ENCODE results near the gene LRP1B. TPM values are rescaled to one million over a fixed set of nuclear protein-coding genes. Genes with fewer than 3 reads are reported as not detected.

The LRP1B gene
- polyA plus RNA-seq, 2 of the 4 experiments (the other 2 are of a cell fraction), result 0.03 TPM; not detected in 1

DNA sequence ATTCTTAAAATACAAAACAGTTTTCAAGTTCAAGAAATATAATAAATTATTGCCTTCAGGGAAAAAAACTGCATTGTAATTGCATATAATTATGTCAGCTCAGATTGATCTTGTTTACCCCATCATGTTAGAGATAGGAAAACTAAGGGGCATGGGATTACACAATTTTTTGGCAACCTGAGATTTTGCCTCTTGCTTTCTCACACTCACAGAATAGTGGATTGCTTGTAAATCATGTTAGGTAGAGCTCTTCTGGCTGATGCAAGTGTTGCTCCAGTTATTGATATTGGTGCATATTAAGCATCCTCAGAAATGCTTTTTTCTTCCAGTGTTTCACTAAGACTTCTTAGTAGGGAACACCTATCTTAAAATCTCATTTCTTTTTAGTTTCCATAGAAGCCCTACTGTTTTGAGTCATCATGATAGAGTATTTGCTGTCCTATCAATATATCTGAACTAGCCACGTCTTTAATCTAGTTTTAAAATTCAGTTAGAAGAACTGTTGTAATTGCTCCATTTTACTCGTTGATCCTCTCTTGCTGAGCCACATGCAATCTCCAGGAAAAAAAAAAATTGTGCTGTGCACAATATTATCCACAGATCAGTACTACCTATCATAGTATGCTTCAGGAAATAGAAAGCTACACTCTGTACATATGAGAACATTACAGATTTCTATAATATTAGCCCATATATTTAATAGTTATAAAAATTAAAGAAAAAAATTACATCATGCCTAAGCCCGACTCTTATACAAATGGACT, 393.1 kb downstream of the LRP1B start:
- FAIRE-seq, result no peak
- TF ChIP-seq FOSL2 (IDR thresholded peaks at IDR 0.05) (no peak), FOSL2 (CRISPR knock-in tag; IDR thresholded peaks at IDR 0.05) (no peak), HDAC2 (IDR thresholded peaks at IDR 0.05) (no peak)
- TF ChIP-seq, protein P1, sequence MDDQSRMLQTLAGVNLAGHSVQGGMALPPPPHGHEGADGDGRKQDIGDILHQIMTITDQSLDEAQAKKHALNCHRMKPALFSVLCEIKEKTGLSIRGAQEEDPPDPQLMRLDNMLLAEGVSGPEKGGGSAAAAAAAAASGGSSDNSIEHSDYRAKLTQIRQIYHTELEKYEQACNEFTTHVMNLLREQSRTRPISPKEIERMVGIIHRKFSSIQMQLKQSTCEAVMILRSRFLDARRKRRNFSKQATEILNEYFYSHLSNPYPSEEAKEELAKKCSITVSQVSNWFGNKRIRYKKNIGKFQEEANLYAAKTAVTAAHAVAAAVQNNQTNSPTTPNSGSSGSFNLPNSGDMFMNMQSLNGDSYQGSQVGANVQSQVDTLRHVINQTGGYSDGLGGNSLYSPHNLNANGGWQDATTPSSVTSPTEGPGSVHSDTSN (IDR thresholded peaks at IDR 0.05), result no peak
- Histone ChIP-seq H3K27ac (no peak overlapping the region), H3K4me3 (no peak overlapping the region), H3K4me2 (no peak overlapping the region), H3K4me1 (no peaks in the 10 kb centered on the region), H3K9me3 (no peaks in the 10 kb centered on the region)
- CTCF ChIA-PET, result interaction anchor here (0.6 kb wide), 1 partner anchor 25 kb away, joined by 5 read pairs; no protein-coding TSS in a partner anchor
- POLR2A ChIA-PET, result no interaction called here
- WGBS (ENCODE audit: missing lambda C conversion rate), result 6% methylated on average over 3 of the region's 3 CpGs
- no peak for DNase-seq (ENCODE audit: low read depth in 1 of 2, low spot score in 1 of 2)
- ATAC-seq, result no peak

DNA sequence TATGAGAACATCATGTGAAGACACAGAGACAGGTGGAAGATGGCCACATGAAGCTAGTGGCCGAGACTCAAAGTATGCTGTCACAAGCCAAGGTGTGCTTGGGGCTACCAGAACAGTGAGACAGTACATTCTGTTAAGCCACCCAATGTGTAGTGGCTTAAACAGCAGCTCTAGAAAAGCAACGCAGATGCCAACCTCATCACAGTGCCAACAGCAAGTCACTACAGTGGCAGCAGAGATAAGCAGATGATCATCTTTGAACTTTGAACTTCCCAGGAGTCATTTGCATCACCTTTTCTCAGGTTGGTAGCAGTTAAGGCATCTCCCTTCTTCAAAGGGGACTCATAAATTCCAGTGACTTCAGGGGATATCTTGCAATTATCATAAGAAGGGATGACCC, 394.4 kb downstream of the LRP1B start:
- H3K4me2 ChIP-seq, result no peak overlapping the region
- FAIRE-seq, result no peak
- no peak for ATAC-seq
- no peak overlapping the region for H3K27ac ChIP-seq
- ChIA-PET POLR2A (no interaction called here), CTCF (no interaction called here)
- DNase-seq (ENCODE audit: low read depth in 1 of 2, low spot score in 1 of 2), result no peak
- H3K4me3 ChIP-seq, result no peak overlapping the region
- WGBS (ENCODE audit: missing lambda C conversion rate), result 0% methylated on average over 2 of the region's 2 CpGs
- no peaks in the 10 kb centered on the region for H3K4me1 ChIP-seq
- H3K9me3 ChIP-seq, result no peaks in the 10 kb centered on the region
- no peak for TF ChIP-seq SREBF2 (IDR thresholded peaks at IDR 0.05)

DNA sequence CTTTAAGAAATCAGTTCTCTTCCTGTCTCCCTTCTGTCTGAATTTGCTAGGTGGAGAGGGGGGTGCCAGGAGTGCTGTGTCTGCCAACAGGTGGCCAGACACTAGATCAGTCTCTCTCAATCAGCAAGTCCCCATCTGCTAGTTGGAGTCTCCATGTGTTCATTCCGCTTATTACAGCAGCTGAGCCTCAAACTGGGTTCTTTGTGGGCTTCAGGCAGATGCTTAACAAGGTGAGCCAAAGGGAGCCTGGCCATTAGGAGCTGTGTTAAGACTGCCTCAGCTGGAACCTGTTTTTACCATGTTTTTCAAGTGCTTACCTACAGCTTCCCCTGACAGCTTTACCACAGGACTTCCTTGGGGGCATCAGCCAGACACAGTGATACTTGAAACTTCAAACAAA, 401.9 kb downstream of the LRP1B start:
- no peak overlapping the region for H3K4me3 ChIP-seq
- TF ChIP-seq ZFP36 (IDR thresholded peaks at IDR 0.05; ENCODE audit: borderline replicate concordance, partially characterized antibody), result no peak
- TF ChIP-seq, protein P2, sequence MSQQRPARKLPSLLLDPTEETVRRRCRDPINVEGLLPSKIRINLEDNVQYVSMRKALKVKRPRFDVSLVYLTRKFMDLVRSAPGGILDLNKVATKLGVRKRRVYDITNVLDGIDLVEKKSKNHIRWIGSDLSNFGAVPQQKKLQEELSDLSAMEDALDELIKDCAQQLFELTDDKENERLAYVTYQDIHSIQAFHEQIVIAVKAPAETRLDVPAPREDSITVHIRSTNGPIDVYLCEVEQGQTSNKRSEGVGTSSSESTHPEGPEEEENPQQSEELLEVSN (IDR thresholded peaks at IDR 0.05; ENCODE audit: borderline replicate concordance, low read depth), result no peak
- no peak for TF ChIP-seq MAZ (IDR thresholded peaks at IDR 0.05; ENCODE audit: borderline replicate concordance, low read depth, low read length)
- no peak for TF ChIP-seq HOXA7 (CRISPR knock-in tag; IDR thresholded peaks at IDR 0.05)
- TF ChIP-seq CBX8 (IDR thresholded peaks at IDR 0.05), result no peak
- no peak for TF ChIP-seq EP300 (IDR thresholded peaks at IDR 0.05)
- TF ChIP-seq TFCP2L1 (CRISPR knock-in tag; IDR thresholded peaks at IDR 0.05), result no peak
- no peak for TF ChIP-seq CEBPB (IDR thresholded peaks at IDR 0.05)
- no peak for TF ChIP-seq JUNB (IDR thresholded peaks at IDR 0.05)
- TF ChIP-seq BHLHE40 (IDR thresholded peaks at IDR 0.05; ENCODE audit: low read depth, low read length), result no peak
- TF ChIP-seq MYC (IDR thresholded peaks at IDR 0.05; ENCODE audit: borderline replicate concordance, low read length), result no peak
- no peak for TF ChIP-seq HOXB5 (CRISPR knock-in tag; IDR thresholded peaks at IDR 0.05)
- no peak for TF ChIP-seq JUN (IDR thresholded peaks at IDR 0.05)
- no peak for TF ChIP-seq CHD2 (IDR thresholded peaks at IDR 0.05; ENCODE audit: low read length, partially characterized antibody)
- TF ChIP-seq GATA3 (IDR thresholded peaks at IDR 0.05; ENCODE audit: borderline replicate concordance), result no peak
- no peak for TF ChIP-seq ZC3H11A (IDR thresholded peaks at IDR 0.05)
- ChIA-PET POLR2A (no interaction called here), CTCF (no interaction called here)
- 20% methylated on average over 1 of the region's 1 CpG for WGBS (ENCODE audit: missing lambda C conversion rate)
- H3K4me2 ChIP-seq, result no peak overlapping the region
- DNase-seq (ENCODE audit: low read depth in 1 of 2, low spot score in 1 of 2), result no peak
- FAIRE-seq, result no peak
- ATAC-seq, result no peak
- no peak overlapping the region for H3K27ac ChIP-seq
- H3K9me3 ChIP-seq, result no peaks in the 10 kb centered on the region
- no peaks in the 10 kb centered on the region for H3K4me1 ChIP-seq

DNA sequence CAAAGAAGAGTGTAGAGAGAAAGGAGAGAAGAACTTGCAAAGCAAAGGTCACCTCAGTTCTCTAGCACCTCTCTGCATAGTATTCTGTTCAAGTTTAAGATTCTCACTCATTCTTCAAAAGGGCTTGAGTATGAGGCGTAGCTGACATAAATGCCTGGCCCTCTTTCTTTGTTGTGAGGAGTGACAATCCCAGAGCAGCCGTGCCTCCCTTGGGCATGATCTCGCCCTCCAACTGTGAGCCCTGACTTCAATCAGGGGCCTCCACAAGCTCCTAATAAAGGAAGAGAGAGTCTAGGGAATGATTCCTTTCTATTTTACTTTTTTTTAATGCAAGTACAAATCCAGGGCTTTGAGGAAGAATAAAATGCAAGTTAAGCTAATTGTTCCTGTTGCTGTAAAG, 402.7 kb downstream of the LRP1B start:
- no peaks in the 10 kb centered on the region for H3K4me1 ChIP-seq
- POLR2A ChIA-PET, result no interaction called here
- CTCF ChIA-PET, result no interaction called here
- H3K9me3 ChIP-seq, result no peaks in the 10 kb centered on the region
- WGBS (ENCODE audit: missing lambda C conversion rate), result 19% methylated on average over 3 of the region's 3 CpGs
- FAIRE-seq (no peak), DNase-seq (ENCODE audit: low read depth in 1 of 2, low spot score in 1 of 2) (no peak), ATAC-seq (no peak)
- H3K27ac ChIP-seq, result no peak overlapping the region
- no peak overlapping the region for H3K4me2 ChIP-seq
- H3K4me3 ChIP-seq, result no peak overlapping the region
- TF ChIP-seq MYC (IDR thresholded peaks at IDR 0.05; ENCODE audit: borderline replicate concordance, low read length) (no peak), CBX8 (IDR thresholded peaks at IDR 0.05) (no peak), CEBPB (IDR thresholded peaks at IDR 0.05) (no peak), ZC3H11A (IDR thresholded peaks at IDR 0.05) (no peak), HOXB5 (CRISPR knock-in tag; IDR thresholded peaks at IDR 0.05) (no peak), ZSCAN20 (CRISPR knock-in tag; IDR thresholded peaks at IDR 0.05) (no peak), TP53 (CRISPR knock-in tag; IDR thresholded peaks at IDR 0.05) (no peak), HDAC2 (IDR thresholded peaks at IDR 0.05) (no peak), POLR2AphosphoS2 (conservative IDR thresholded peaks at IDR 0.05; ENCODE audit: low read length) (no peak), HOXA7 (CRISPR knock-in tag; IDR thresholded peaks at IDR 0.05) (no peak), NFE2L2 (conservative IDR thresholded peaks at IDR 0.05; ENCODE audit: low read length) (no peak), PHF8 (IDR thresholded peaks at IDR 0.05; ENCODE audit: borderline replicate concordance, low read depth) (no peak)
- TF ChIP-seq, protein P3, sequence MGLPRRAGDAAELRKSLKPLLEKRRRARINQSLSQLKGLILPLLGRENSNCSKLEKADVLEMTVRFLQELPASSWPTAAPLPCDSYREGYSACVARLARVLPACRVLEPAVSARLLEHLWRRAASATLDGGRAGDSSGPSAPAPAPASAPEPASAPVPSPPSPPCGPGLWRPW (IDR thresholded peaks at IDR 0.05), result no peak
- TF ChIP-seq, protein P4, sequence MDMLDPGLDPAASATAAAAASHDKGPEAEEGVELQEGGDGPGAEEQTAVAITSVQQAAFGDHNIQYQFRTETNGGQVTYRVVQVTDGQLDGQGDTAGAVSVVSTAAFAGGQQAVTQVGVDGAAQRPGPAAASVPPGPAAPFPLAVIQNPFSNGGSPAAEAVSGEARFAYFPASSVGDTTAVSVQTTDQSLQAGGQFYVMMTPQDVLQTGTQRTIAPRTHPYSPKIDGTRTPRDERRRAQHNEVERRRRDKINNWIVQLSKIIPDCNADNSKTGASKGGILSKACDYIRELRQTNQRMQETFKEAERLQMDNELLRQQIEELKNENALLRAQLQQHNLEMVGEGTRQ (IDR thresholded peaks at IDR 0.05), result no peak
- TF ChIP-seq, protein P2 (IDR thresholded peaks at IDR 0.05; ENCODE audit: borderline replicate concordance, low read depth), result no peak
- TF ChIP-seq, protein P1 (IDR thresholded peaks at IDR 0.05), result no peak

Measured in A549 (cell line).